ENCODE results near the gene TCEANC2.

TCEANC2 gene

GRCh38 chr1:54137534-54138061, 84.2 kb downstream of the TCEANC2 start:
- DNase-seq: no peak

- no peak for DNase-seq
Measured at GRCh38 chr1:54138994-54139393, 85.6 kb downstream of the TCEANC2 start.

- no peak for DNase-seq
Measured at GRCh38 chr1:54139711-54140110, 86.3 kb downstream of the TCEANC2 start.

GRCh38 chr1:54142146-54142900, 88.9 kb downstream of the TCEANC2 start:
- no peak for DNase-seq

GRCh38 chr1:54144366-54144765, 91.0 kb downstream of the TCEANC2 start:
- no peak for DNase-seq

GRCh38 chr1:54149734-54150133, 96.3 kb downstream of the TCEANC2 start:
- no peak for DNase-seq

GRCh38 chr1:54151013-54151412, 97.6 kb downstream of the TCEANC2 start:
- DNase-seq: no peak

- DNase-seq: no peak
Measured at GRCh38 chr1:54152696-54153095, 99.3 kb downstream of the TCEANC2 start, which contains the start of gene CDCP2. Gene CDCP2, minus strand, starts transcription at chr1:54153000. Its CDS starts 78 bp downstream, at chr1:54152922.

- peak; percentile 53 to 65 for DNase-seq
Measured at GRCh38 chr1:54153535-54154439, 100.4 kb downstream of the TCEANC2 start.

All from NCI-H187 (cell line).